Activated naive CD4-positive, alpha-beta T cell treated with anti-CD3 and anti-CD28 coated beads, Interleukin-2, amount 50 U/mL, for 24 hours (primary cell): ENCODE results near the gene CDC42EP3.
A peak's percentile ranks its signal among the peaks of the same experiment; 100 is the strongest.

Experiments used
- H3K27ac Mint-ChIP-seq: one replicate; pipeline ENCODE4 v1.8.0; 2021; ENCODE audit warnings: mild to moderate bottlenecking, mixed read lengths
- H3K27me3 Mint-ChIP-seq: one replicate; pipeline ENCODE4 v1.8.0; 2021; ENCODE audit warnings: mixed read lengths
- H3K36me3 Mint-ChIP-seq: one replicate; pipeline ENCODE4 v1.8.0; 2021; ENCODE audit warnings: mixed read lengths
- H3K4me1 Mint-ChIP-seq: one replicate; pipeline ENCODE4 v1.8.0; 2021; ENCODE audit warnings: mixed read lengths
- H3K4me3 Mint-ChIP-seq: one replicate; pipeline ENCODE4 v1.8.0; 2021; ENCODE audit warnings: mild to moderate bottlenecking, mixed read lengths
- H3K9me3 Mint-ChIP-seq: one replicate; pipeline ENCODE4 v1.8.0; 2021; ENCODE audit warnings: mixed read lengths

The CDC42EP3 gene

DNA sequence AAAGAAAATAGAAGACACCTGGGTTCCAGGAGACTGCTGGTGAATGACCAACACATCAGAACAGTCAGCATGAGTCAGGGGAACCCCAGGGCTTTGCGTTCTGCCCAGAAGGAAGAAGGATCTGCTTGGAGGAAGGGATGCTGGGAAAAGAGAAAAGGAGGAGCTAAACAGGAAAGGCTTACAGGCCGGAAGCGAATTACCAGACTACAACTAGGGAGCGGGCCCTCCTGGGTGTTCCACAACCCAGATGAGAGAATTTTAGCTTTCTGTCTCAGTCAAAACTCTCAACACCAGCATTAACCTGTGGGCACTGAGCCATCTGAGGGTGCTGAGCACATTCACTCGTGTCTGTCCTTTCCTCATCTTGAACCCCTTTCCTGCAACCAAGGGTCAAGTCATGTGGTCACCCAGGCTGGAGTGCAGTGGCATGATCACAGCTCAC lies 19.2 kb downstream of the CDC42EP3 start:
- Mint-ChIP-seq H3K4me3 (no peak overlapping the region), H3K27ac (no peak overlapping the region), H3K27me3 (no peaks in the 10 kb centered on the region), H3K9me3 (no peaks in the 10 kb centered on the region), H3K4me1 (peaks cover 83% of the 10 kb centered on the region), H3K36me3 (peaks cover 12% of the 10 kb centered on the region)

- H3K9me3 Mint-ChIP-seq, result no peaks in the 10 kb centered on the region
- no peak overlapping the region for H3K4me3 Mint-ChIP-seq
- no peak overlapping the region for H3K27ac Mint-ChIP-seq
- no peaks in the 10 kb centered on the region for H3K27me3 Mint-ChIP-seq
- H3K36me3 Mint-ChIP-seq, result peaks cover 15% of the 10 kb centered on the region
- peaks cover 86% of the 10 kb centered on the region for H3K4me1 Mint-ChIP-seq
Measured at GRCh38 chr2:37650548-37651093, 20.8 kb downstream of the CDC42EP3 start.

- Mint-ChIP-seq H3K27ac (no peak overlapping the region), H3K9me3 (no peaks in the 10 kb centered on the region), H3K27me3 (no peaks in the 10 kb centered on the region), H3K4me1 (peaks cover 83% of the 10 kb centered on the region), H3K4me3 (no peak overlapping the region), H3K36me3 (peaks cover 19% of the 10 kb centered on the region)
Measured at GRCh38 chr2:37649518-37649917, 21.9 kb downstream of the CDC42EP3 start.

- H3K4me3 Mint-ChIP-seq, result peak overlapping the region; percentile 56
- peak overlapping the region; percentile 82 for H3K27ac Mint-ChIP-seq
- no peaks in the 10 kb centered on the region for H3K9me3 Mint-ChIP-seq
- H3K27me3 Mint-ChIP-seq, result no peaks in the 10 kb centered on the region
- peaks cover 24% of the 10 kb centered on the region for H3K36me3 Mint-ChIP-seq
- H3K4me1 Mint-ChIP-seq, result peaks cover 85% of the 10 kb centered on the region
Measured at GRCh38 chr2:37648331-37649011, 23.0 kb downstream of the CDC42EP3 start.

GRCh38 chr2:37647971-37648330 lies 23.5 kb downstream of the CDC42EP3 start:
- Mint-ChIP-seq H3K27me3 (no peaks in the 10 kb centered on the region), H3K36me3 (peaks cover 28% of the 10 kb centered on the region), H3K4me3 (peak overlapping the region; percentile 56), H3K9me3 (no peaks in the 10 kb centered on the region), H3K4me1 (peaks cover 85% of the 10 kb centered on the region), H3K27ac (peak overlapping the region; percentile 60)

- peaks cover 78% of the 10 kb centered on the region for H3K4me1 Mint-ChIP-seq
- H3K9me3 Mint-ChIP-seq, result no peaks in the 10 kb centered on the region
- no peak overlapping the region for H3K4me3 Mint-ChIP-seq
- peaks cover 41% of the 10 kb centered on the region for H3K36me3 Mint-ChIP-seq
- no peak overlapping the region for H3K27ac Mint-ChIP-seq
- H3K27me3 Mint-ChIP-seq, result no peaks in the 10 kb centered on the region
Measured at GRCh38 chr2:37645836-37646235, 25.6 kb downstream of the CDC42EP3 start.

GRCh38 chr2:37645362-37645761 lies 26.1 kb downstream of the CDC42EP3 start:
- Mint-ChIP-seq H3K4me1 (peaks cover 76% of the 10 kb centered on the region), H3K36me3 (peaks cover 41% of the 10 kb centered on the region), H3K27me3 (no peaks in the 10 kb centered on the region), H3K27ac (peak overlapping the region; percentile 76), H3K9me3 (no peaks in the 10 kb centered on the region), H3K4me3 (peak overlapping the region; percentile 27)

- H3K4me1 Mint-ChIP-seq, result peaks cover 65% of the 10 kb centered on the region
- peak overlapping the region; percentile 30 for H3K27ac Mint-ChIP-seq
- peaks cover 40% of the 10 kb centered on the region for H3K36me3 Mint-ChIP-seq
- H3K27me3 Mint-ChIP-seq, result no peaks in the 10 kb centered on the region
- no peak overlapping the region for H3K4me3 Mint-ChIP-seq
- H3K9me3 Mint-ChIP-seq, result no peaks in the 10 kb centered on the region
Measured at GRCh38 chr2:37644191-37644590, 27.3 kb downstream of the CDC42EP3 start.

DNA sequence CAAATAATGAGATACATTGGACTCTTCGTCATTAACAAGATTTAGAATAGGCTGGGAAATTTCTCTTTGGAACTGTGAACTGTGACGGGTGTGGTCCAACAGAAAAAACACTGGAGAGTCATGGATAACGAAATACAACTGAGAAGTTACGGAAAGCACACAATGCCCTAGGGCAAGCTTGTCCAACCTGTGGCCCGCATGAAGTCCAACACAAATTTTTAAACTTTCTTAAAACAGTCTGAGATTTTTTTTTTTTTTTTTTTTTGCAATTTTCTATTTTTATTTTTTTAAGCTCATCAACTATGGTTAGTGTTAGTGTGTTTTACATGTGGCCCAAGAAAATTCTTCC lies 27.7 kb downstream of the CDC42EP3 start:
- Mint-ChIP-seq H3K27ac (peak overlapping the region; percentile 47), H3K9me3 (no peaks in the 10 kb centered on the region), H3K4me3 (no peak overlapping the region), H3K4me1 (peaks cover 66% of the 10 kb centered on the region), H3K36me3 (peaks cover 40% of the 10 kb centered on the region), H3K27me3 (no peaks in the 10 kb centered on the region)

DNA sequence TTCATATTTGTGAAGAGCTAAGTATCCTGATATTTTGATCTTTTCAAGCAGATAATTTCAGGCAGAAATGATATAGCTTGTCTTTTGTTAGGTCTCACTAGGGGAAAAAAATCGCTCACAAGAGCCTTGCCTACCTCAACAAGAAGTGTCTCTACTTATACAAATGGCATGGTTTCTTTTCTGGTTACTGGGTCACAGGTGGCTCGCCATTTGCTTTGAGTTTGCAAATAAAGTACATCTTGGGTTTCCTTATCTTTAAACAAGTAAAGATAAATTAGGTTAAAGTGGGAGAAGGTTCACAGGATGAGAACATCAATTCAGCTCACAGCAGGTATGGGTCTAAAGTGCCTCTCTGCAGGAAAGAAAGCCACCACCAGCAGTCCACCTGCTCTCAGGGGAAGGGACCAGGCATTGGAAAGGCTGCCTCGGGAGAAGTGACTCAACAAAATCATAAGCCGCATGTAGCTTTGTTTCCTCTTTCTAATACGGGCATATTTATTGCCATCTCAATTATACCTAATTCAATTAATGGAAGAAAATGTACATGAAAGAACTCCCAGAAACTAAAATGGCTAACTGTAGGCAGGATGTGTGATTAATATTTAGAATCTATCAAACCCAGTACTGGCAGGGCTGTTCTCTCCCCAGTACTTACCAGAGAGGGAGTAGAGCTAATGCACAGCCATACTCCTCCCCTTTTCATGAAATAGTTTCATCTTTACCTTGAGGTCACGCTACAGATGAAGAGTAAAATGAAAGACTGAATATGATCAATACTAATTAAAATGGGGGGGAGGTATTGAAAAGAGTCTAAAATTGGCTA lies 28.3 kb downstream of the CDC42EP3 start:
- Mint-ChIP-seq H3K36me3 (peaks cover 37% of the 10 kb centered on the region), H3K4me1 (peaks cover 62% of the 10 kb centered on the region), H3K4me3 (no peak overlapping the region), H3K27me3 (no peaks in the 10 kb centered on the region), H3K9me3 (no peaks in the 10 kb centered on the region), H3K27ac (peak overlapping the region; percentile 47)

DNA sequence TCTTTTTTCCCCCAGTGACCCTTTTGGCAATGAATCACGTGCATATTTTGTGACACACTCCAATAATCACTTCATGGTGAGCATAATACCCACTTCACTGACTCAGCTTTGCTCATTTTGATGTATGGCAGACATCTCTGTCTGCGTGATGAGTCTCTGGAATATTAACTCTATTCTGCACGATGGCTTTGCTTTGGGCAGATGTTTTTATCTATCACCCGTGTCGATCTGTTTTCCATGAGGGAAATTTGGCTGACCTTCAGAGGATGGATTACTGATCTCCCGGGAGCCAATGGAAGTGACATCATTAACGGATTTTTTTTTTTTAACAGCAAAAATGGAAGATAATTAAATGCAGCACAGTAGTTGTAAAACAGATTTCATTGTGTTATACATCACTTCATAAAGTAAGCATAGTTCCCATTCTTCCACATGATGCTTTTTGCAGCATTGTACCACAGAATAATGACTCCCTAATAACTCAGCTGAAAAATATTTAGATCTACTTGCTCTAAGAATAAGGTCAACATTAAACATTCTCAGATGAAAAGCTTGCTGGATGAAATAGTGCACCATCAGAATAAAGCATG lies 29.8 kb downstream of the CDC42EP3 start:
- Mint-ChIP-seq H3K4me3 (no peak overlapping the region), H3K36me3 (peaks cover 34% of the 10 kb centered on the region), H3K9me3 (no peaks in the 10 kb centered on the region), H3K27ac (no peak overlapping the region), H3K4me1 (peaks cover 60% of the 10 kb centered on the region), H3K27me3 (no peaks in the 10 kb centered on the region)

DNA sequence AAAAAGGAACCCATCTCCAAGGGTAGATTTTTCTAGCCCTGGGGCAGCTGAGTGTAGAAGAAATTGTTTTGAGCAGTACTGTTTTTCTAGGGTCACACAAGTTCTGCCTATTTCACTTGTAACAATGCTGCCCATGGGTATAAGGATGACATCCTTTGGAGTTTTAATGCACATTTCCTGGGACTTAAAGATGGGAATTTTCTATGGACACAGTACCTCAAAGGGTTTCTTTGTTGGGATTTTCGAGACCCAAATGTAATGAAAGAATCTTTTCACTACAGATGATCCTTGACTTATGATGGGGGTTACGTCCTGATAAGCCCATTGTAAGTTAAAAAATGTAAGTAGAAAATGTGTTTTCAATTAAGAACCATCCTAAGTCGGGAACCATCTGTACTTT lies 31.8 kb downstream of the CDC42EP3 start:
- H3K4me3 Mint-ChIP-seq, result no peak overlapping the region
- H3K27ac Mint-ChIP-seq, result no peak overlapping the region
- H3K36me3 Mint-ChIP-seq, result peaks cover 26% of the 10 kb centered on the region
- H3K27me3 Mint-ChIP-seq, result no peaks in the 10 kb centered on the region
- peaks cover 62% of the 10 kb centered on the region for H3K4me1 Mint-ChIP-seq
- no peaks in the 10 kb centered on the region for H3K9me3 Mint-ChIP-seq

DNA sequence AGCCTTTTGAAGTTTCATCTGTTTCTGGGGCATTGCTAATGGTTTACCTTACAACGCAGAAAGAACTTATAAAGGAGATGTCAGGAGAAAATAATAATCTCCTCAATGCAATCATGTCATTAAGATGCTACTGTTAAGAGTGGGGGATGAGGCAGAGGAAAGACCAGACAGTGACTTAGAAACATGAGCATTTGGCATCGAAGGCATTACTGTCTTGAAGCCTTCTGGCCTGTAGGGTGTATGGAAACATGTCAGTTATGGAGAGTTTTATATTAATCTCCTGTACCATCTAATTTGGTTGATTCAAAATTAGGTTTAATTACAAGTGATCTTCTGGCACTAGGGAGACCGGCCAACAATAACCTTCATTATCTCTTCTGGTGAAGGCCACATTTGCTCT lies 32.5 kb downstream of the CDC42EP3 start:
- Mint-ChIP-seq H3K4me1 (peaks cover 64% of the 10 kb centered on the region), H3K36me3 (peaks cover 22% of the 10 kb centered on the region), H3K4me3 (no peak overlapping the region), H3K9me3 (no peaks in the 10 kb centered on the region), H3K27ac (no peak overlapping the region), H3K27me3 (no peaks in the 10 kb centered on the region)

- H3K4me3 Mint-ChIP-seq, result no peak overlapping the region
- no peaks in the 10 kb centered on the region for H3K9me3 Mint-ChIP-seq
- H3K4me1 Mint-ChIP-seq, result peaks cover 61% of the 10 kb centered on the region
- no peak overlapping the region for H3K27ac Mint-ChIP-seq
- H3K36me3 Mint-ChIP-seq, result peaks cover 16% of the 10 kb centered on the region
- H3K27me3 Mint-ChIP-seq, result no peaks in the 10 kb centered on the region
Measured at GRCh38 chr2:37637985-37638384, 33.5 kb downstream of the CDC42EP3 start.

- no peaks in the 10 kb centered on the region for H3K27me3 Mint-ChIP-seq
- no peaks in the 10 kb centered on the region for H3K9me3 Mint-ChIP-seq
- H3K4me1 Mint-ChIP-seq, result peaks cover 62% of the 10 kb centered on the region
- H3K4me3 Mint-ChIP-seq, result no peak overlapping the region
- peaks cover 14% of the 10 kb centered on the region for H3K36me3 Mint-ChIP-seq
- H3K27ac Mint-ChIP-seq, result no peak overlapping the region
Measured at GRCh38 chr2:37637190-37637860, 34.1 kb downstream of the CDC42EP3 start.
